ENCODE data around the gene BPIFB2. TPM values are rescaled to one million over a fixed set of nuclear protein-coding genes. Genes with fewer than 3 reads are reported as not detected.

Gene BPIFB2
- total and polyA plus RNA-seq, 2 donors (not counting 1 experiment from before 2014, with no cell fraction given) = not detected

- Histone ChIP-seq H3K36me3 (ENCODE audit: control insufficient read depth, insufficient read depth, low read length) (no peaks in the 10 kb centered on the region), H3K27ac (ENCODE audit: insufficient read depth, low read length) (no peak overlapping the region), H3K4me2 (ENCODE audit: extremely low read depth, insufficient read depth, low read length) (no peak overlapping the region), H3K9me3 (ENCODE audit: control insufficient read depth, insufficient read depth, low read depth, low read length) (no peaks in the 10 kb centered on the region), H4K20me1 (ENCODE audit: control insufficient read depth, extremely low read depth, insufficient read depth, low read length) (no peaks in the 10 kb centered on the region), H2AFZ (ENCODE audit: low read length) (no peak overlapping the region), H3K27me3 (ENCODE audit: control insufficient read depth, insufficient read depth, low read length) (peaks cover 3% of the 10 kb centered on the region), H3K79me2 (ENCODE audit: control insufficient read depth, insufficient read depth, low read length) (no peaks in the 10 kb centered on the region), H3K4me1 (ENCODE audit: control insufficient read depth, extremely low read depth, insufficient read depth, low read length) (no peaks in the 10 kb centered on the region), H3K4me3 (replicated peaks in 1 of 4; ENCODE audit: control extremely low read depth in 1 of 4, insufficient read depth in 1 of 4, low read depth in 3 of 4, low read length in 4 of 4) (no peak overlapping the region), H3K9ac (ENCODE audit: insufficient read depth, low read length) (no peak overlapping the region)
- TF ChIP-seq EZH2 (IDR thresholded peaks at IDR 0.05; ENCODE audit: low read length, missing control alignments) = no peak
- TF ChIP-seq CTCF (conservative IDR thresholded peaks at IDR 0.05 in 1 of 2, IDR thresholded peaks at IDR 0.05 in 1 of 2; ENCODE audit: low read depth in 1 of 2, low read length in 2 of 2) = no peak
- DNase-seq (ENCODE audit: low read depth in 2 of 2) = no peak
These were observed 13.0 kb downstream of the BPIFB2 start for GRCh38 chr20:33020278-33021161.

GRCh38 chr20:33021879-33022278, 14.4 kb downstream of the BPIFB2 start:
- Histone ChIP-seq H3K4me1 (ENCODE audit: control insufficient read depth, extremely low read depth, insufficient read depth, low read length) (no peaks in the 10 kb centered on the region), H3K79me2 (ENCODE audit: control insufficient read depth, insufficient read depth, low read length) (no peaks in the 10 kb centered on the region)
- TF ChIP-seq EZH2 (IDR thresholded peaks at IDR 0.05; ENCODE audit: low read length, missing control alignments) = no peak
- TF ChIP-seq CTCF (conservative IDR thresholded peaks at IDR 0.05 in 1 of 2, IDR thresholded peaks at IDR 0.05 in 1 of 2; ENCODE audit: low read depth in 1 of 2, low read length in 2 of 2) = no peak

GRCh38 chr20:33022289-33022688, 14.8 kb downstream of the BPIFB2 start:
- Histone ChIP-seq H3K4me2 (ENCODE audit: extremely low read depth, insufficient read depth, low read length) (no peak overlapping the region), H3K36me3 (ENCODE audit: control insufficient read depth, insufficient read depth, low read length) (no peaks in the 10 kb centered on the region), H3K79me2 (ENCODE audit: control insufficient read depth, insufficient read depth, low read length) (no peaks in the 10 kb centered on the region), H3K9me3 (ENCODE audit: control insufficient read depth, insufficient read depth, low read depth, low read length) (no peaks in the 10 kb centered on the region), H3K4me3 (replicated peaks in 1 of 4; ENCODE audit: control extremely low read depth in 1 of 4, insufficient read depth in 1 of 4, low read depth in 3 of 4, low read length in 4 of 4) (no peak overlapping the region), H2AFZ (ENCODE audit: low read length) (no peak overlapping the region), H4K20me1 (ENCODE audit: control insufficient read depth, extremely low read depth, insufficient read depth, low read length) (no peaks in the 10 kb centered on the region), H3K27ac (ENCODE audit: insufficient read depth, low read length) (no peak overlapping the region), H3K4me1 (ENCODE audit: control insufficient read depth, extremely low read depth, insufficient read depth, low read length) (no peaks in the 10 kb centered on the region), H3K27me3 (ENCODE audit: control insufficient read depth, insufficient read depth, low read length) (peaks cover 3% of the 10 kb centered on the region), H3K9ac (ENCODE audit: insufficient read depth, low read length) (no peak overlapping the region)
- DNase-seq (ENCODE audit: low read depth in 2 of 2) = no peak
- no peak for TF ChIP-seq CTCF (conservative IDR thresholded peaks at IDR 0.05 in 1 of 2, IDR thresholded peaks at IDR 0.05 in 1 of 2; ENCODE audit: low read depth in 1 of 2, low read length in 2 of 2)
- TF ChIP-seq EZH2 (IDR thresholded peaks at IDR 0.05; ENCODE audit: low read length, missing control alignments) = no peak

More at GRCh38 chr20:33021879-33022278, 14.4 kb downstream of the BPIFB2 start:
- peaks cover 3% of the 10 kb centered on the region for H3K27me3 ChIP-seq (ENCODE audit: control insufficient read depth, insufficient read depth, low read length)
- H3K9ac ChIP-seq (ENCODE audit: insufficient read depth, low read length) = no peak overlapping the region
- H2AFZ ChIP-seq (ENCODE audit: low read length) = no peak overlapping the region
- H3K4me2 ChIP-seq (ENCODE audit: extremely low read depth, insufficient read depth, low read length) = no peak overlapping the region
- H3K27ac ChIP-seq (ENCODE audit: insufficient read depth, low read length) = no peak overlapping the region
- H3K4me3 ChIP-seq (replicated peaks in 1 of 4; ENCODE audit: control extremely low read depth in 1 of 4, insufficient read depth in 1 of 4, low read depth in 3 of 4, low read length in 4 of 4) = no peak overlapping the region
- H4K20me1 ChIP-seq (ENCODE audit: control insufficient read depth, extremely low read depth, insufficient read depth, low read length) = no peaks in the 10 kb centered on the region
- H3K9me3 ChIP-seq (ENCODE audit: control insufficient read depth, insufficient read depth, low read depth, low read length) = no peaks in the 10 kb centered on the region
- no peak for DNase-seq (ENCODE audit: low read depth in 2 of 2)
- no peaks in the 10 kb centered on the region for H3K36me3 ChIP-seq (ENCODE audit: control insufficient read depth, insufficient read depth, low read length)

Data from fibroblast of lung (primary cell).